Measurements from ENCODE around the gene HTR5A.
"Not testable (repeated sequence)": the region's sequence is repeated elsewhere in the genome, so short reads cannot be mapped to it uniquely, and the experiment has no call there.

The HTR5A gene

DNA sequence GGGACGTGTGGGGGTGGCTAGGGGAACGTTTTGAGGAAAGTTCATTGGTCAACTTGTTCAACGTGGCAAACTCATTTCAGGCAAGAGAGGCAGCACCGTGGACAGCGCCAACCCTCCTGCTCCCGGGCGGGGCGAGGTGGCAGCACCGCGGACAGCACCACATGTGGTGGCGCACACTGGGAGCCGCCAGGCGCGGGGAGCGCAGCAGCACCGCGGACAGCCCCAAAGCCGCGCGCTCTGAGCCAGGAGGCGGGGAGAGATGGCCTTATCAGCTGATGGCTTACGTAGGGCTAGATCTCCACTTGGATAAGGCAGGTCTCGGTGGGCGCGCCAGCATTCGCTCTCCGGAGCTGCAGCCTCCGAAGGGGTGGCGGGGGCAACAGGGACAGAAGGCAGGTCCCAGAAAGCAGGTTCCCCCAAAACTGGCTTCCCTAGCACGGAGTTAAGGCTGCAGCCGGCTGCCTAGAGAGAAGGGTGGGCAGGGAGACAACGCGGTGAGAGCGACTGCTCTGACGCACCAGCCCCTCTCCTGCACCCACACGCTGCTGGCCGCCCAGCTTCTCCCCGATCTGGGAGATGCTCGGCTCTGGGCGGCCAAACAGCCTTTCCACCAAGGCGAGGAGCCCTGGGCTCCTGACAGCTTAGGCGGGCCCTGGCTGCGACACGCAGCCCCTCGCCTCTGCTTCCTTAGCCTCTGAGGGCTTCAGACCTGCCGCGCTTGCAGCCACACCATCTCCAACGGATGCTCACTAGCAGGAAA lies at the start of gene HTR5A:
Gene HTR5A, plus strand, starts transcription at position 333 of the 760 bp plus-strand sequence. CDS start 576 bp downstream, outside the sequence.
- peak; percentile 67 for DNase-seq (ENCODE audit: low spot score)

DNA sequence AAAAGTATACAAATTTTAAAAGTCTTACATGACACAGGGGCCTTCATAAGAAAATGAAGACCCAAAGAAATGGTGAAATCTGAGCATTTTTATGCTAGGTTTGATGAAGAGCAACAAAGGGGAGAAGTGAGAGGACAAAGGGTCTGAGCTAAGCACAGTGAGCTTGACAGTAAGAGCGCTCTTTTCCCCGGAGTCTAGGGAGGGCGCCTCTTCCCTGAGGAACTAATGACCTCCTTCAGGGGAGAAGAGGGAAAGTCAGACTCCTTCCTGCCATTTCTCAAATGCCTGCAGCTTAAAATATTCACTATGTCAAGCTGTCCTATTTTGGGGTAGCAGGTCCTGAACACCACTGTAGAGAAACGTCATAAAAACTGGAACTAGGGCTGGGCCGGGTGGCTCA lies 49.1 kb upstream of the HTR5A start:
- DNase-seq (ENCODE audit: low spot score), result no peak

DNA sequence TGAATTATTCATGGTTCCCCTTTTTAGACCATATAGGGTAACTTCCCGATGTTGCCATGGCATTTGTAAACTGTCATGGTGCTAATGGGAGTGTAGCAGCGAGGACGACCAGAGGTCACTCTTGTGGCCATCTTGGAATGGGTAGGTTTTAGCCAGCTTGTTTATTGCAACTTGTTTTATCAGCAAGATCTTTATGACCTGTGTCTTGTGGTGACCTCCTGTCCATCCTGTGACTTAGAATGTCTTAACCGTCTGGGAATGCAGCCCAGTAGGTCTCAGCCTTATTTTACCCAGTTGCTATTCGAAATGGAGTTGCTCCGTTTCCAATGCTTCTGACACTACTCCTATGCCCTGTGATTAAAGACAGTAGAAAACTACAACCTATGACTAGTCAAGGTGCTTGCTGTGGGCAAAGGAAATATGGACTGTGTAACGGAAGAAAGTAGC lies 48.4 kb upstream of the HTR5A start:
- DNase-seq (ENCODE audit: low spot score), result no peak

DNA sequence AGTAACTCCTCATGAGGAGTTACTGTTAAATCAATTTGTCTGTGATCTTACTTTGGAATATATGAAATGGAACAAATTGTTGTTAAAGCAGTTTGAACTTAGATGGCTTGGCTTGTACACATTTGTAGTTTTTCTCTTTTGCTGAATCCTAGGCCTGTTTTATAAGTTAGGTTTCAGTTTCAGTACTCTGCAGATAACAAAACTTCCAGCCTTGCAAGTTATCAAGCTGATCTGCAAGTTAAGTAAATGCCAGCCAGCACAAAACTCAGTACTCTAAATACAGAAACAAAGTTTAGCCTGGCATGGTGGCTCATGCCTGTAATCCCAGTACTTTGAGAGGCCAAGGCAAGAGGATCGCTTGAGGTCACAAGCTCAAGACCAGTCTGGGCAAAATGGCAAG lies 42.2 kb upstream of the HTR5A start:
- DNase-seq (ENCODE audit: low spot score), result no peak

DNA sequence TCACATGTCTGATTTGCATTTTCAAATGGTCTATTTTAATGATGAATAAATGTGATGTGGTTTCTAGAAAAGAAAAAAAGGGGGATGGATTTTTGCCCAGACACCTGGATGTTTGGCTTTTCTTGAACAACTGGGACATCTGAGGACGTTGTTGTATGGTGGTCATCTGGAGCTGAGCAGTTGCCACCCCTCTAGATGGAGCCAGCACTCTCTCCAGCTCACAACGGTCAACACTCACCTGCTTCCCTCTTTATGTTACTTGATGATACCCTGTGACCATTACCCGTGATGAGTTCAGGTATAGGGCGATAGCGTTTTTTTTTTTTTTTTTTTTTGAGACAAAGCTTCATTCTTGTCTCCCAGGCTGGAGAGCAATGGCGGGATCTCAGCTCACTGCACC lies 37.1 kb upstream of the HTR5A start:
- DNase-seq (ENCODE audit: low spot score), result no peak

DNA sequence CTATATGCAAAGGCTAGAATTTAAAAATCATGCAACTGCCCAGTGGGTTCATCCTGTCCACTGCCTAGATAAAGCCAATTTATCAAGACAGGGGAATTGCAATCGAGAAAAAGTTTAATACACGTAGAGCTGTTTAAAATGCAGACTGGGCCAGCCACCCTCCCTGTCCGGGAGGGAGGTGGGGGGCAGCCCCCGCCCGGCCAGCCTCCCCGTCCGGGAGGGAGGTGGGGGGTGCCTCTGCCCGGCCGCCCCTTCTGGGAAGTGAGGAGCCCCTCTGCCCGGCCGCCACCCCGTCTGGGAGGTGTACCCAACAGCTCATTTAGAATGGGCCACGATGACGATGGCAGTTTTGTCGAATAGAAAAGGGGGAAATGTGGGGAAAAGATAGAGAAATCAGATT lies 35.6 kb upstream of the HTR5A start:
- DNase-seq (ENCODE audit: low spot score), result not testable (repeated sequence)

DNA sequence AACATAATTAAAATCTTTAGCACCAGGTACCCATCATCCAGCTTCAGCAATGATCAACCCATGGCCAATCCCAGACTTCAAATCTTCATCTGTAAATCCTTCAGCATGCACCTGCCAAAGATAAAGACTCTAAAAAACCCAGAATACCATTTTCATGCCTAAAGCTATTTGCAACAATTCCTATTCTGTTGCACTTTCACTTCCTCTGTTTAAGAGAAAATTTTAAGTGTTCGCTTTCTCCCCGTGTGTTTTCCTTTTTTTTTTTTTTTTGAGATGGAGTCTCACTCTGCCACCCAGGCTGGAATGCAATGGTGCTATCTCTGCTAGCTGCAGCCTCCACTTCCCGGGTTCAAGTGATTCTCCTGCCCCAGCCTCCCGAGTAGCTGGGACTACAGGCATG lies 31.8 kb upstream of the HTR5A start:
- DNase-seq (ENCODE audit: low spot score), result no peak

DNA sequence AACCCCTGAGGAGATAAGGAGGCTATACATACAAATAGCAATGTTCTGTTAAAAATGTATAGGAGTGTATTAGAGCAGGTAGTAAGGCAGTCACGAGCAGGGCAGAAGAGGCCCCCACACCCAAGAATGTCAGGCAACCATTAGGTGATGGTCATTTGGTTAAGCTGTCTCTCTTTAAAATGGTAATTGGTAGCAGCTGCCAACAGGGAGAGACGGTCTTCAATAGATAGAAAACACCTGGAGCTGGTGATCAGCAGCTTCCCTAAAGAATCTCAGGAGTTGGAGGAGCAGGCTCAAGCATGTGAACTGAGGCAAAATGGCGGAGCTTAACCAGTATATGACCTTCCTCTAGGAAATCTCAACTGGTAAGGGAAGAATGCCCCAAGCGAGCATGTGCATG lies 26.4 kb upstream of the HTR5A start:
- DNase-seq (ENCODE audit: low spot score), result no peak

DNA sequence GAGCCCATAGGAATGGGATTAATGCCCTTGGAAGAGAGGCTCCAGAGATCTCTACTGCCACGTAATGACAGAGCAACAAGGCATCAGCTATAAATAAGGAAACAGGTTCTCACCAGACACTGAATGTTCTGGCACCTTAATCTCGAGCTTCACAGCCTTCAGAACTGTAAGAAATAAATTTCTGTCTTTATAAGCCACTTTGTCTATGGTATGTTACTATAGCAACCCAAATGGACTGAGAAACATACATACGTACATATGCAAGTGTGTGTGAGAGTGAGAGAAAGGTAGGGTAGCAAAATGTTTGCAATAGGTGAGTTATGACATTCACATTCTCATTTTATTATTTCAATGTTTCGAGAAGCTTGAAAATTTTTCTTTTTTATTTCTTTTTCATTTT lies 22.1 kb upstream of the HTR5A start:
- DNase-seq (ENCODE audit: low spot score), result no peak

DNA sequence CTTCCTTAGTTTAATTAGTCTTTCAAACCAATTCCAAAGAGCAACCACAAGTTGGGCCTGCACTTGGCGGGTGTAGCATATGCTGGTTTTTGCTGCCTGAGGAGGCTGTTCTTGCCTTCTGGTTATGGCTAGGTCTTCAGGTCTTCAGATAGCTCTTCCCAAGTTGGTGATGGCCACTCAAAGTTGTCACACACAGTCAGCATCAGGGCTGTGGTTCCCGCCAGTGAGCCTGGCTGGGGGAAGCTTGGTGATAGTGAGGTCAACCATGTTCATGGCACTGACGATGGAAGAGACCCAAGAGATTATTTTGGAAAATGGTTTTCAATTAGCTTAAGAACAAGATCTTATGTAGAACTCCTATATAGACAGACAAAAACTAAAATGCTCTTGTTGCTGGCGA lies 18.8 kb upstream of the HTR5A start:
- DNase-seq (ENCODE audit: low spot score), result no peak

DNA sequence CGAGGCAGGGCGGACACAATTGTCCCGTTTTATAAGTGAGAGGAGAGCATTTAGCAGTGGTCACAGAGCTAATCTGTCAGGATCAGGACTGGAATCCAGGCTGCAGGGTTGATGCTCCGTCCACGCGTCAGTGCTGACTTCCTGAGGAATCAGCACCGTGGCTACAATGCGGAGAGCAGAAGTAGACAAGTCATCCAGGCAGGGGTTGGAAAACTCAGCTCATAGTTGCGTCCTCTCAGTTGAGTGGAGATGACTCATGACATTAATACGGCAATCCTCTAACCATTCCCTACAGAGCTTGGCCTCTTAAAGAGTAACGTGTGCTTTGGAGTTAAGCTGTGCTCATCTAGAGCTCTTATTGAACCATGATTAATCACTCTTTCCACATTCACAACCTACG lies 17.1 kb upstream of the HTR5A start:
- no peak for DNase-seq (ENCODE audit: low spot score)

DNA sequence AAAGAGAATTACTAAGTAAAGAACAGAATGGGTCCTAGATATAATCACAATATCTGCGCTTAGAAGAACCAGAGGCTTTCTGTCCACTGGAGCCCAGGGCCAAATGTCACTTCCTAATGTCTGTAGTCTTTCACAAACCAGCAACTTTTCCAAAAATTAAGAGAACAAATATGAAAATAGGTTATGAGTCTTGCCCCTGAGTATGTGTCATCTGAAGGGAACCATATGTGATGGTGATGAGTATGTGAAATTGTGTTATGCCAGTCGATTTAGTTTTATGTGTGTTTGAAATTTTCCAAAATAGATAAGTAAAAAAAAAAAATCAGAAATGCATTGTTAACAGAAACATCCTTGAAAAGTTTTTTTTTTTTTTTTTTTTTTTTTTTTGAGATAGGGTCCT lies 15.4 kb upstream of the HTR5A start:
- no peak for DNase-seq (ENCODE audit: low spot score)

DNA sequence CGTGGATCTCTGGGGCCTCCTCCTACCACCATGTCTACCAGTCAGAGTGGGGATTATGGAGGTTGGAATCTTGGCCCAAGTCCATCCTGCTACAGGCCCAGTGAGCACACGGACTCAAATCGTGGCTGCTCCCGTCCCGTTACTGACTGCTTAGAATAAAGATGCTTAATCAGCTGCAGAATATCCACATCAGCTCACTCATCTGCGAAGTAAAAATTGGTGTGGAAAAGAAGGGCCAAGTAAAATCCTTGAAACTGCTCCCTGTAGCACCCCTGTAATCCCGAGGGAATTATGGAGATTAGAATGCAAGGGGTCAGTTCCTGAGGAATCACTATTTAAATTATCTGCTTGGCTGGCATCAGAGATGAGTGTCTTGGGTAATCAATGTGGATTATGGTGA lies 13.0 kb upstream of the HTR5A start:
- no peak for DNase-seq (ENCODE audit: low spot score)

DNA sequence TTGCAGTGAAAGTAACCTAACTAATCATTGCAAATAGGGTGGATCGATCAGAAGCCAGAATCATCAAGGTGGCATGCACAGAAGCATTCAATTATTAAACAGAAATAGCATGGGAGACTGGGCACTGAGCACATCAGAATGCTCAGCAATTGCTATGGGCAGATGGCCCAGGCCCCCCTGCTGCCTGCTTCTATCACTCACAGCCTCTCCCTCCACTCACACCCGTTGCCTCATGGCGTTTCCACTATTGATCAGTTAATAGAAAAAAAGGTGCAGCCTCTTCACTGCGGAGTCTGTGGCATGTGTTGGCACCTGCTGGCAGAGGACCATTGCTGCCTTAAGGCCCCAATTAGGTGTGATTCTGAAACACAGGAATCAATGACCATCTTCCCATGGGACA lies 11.2 kb upstream of the HTR5A start:
- DNase-seq (ENCODE audit: low spot score), result no peak

DNA sequence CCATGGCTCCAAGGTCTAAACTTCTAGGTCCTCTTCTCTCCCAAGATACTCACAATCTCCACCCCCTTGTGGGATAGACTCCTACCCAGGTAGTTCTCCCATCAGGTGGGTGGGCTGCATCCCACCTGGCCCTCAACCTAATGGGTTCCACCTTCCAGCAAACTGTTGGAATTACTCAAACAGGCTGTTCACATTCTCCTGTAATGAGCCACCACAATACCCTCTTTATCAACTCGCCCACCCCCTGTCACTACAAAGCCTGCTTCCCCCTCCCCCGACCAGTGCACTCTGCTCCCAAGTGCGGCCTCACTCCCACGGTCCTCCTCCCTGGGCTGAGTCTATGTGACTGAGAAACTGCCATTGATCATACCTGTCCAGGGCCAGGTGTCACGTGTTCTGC lies 10.4 kb upstream of the HTR5A start:
- no peak for DNase-seq (ENCODE audit: low spot score)

DNA sequence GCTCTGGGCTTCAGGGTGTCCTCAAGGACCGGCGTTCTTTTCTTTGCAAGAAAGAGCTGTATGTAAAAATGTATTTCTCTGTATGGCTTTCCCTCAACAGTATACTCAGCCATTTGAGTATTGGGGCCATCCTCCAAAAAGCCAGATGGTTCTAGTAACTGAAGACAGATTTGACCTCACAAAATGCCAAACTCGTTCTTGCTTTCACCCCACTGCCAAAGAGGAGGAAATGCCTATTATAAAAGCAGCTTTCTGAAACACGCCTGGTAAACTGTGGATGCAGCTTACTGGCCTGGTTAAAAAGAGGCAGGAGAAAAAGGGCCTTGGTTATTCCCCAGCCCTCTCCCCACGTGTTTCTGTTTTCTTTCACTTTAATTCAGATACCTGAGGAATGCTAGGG lies 7.7 kb upstream of the HTR5A start:
- no peak for DNase-seq (ENCODE audit: low spot score)

DNA sequence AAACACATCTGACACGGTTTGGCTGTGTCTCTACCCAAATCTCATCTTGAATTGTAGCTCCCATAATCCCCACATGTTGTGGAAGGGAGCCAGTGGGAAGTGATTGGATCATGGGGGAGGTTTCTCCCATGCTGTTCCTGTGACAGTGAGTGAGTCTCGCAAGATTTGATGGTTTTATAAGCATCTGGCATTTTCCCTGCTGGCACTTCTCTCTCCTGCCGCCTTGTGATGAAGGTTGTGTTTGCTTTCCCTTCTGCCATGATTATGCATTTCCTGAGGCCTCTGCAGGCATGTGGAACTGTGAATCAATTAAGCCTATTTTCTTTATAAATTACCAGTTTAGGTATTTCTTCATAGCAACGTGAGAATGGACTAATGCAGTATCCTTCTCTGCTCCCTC lies 5.9 kb upstream of the HTR5A start:
- no peak for DNase-seq (ENCODE audit: low spot score)

DNA sequence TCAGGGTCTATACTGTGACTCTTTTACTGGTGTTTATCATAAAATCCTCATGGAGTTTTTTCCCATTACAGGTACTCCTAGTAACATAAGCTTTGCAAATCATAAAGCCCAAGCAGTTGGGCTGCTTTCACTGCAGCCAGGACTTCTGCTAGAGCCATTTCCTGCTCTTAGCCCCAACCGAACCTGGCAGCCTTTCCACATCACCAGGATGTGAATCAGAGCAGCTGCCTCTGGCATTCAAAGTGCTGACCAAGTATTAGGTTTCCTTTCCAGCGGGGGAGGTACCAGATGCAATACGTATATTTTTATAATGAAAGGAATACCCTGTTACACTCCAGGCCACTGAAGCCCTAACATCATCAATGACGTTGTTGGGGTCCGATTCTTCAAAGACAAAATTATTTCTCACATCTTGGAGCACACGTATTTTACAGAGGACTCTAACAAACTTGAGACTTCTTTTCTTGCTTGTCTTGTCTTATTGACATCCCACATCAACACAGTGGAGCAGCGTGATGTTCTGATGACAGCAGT lies 3.6 kb upstream of the HTR5A start:
- DNase-seq (ENCODE audit: low spot score), result no peak

DNA sequence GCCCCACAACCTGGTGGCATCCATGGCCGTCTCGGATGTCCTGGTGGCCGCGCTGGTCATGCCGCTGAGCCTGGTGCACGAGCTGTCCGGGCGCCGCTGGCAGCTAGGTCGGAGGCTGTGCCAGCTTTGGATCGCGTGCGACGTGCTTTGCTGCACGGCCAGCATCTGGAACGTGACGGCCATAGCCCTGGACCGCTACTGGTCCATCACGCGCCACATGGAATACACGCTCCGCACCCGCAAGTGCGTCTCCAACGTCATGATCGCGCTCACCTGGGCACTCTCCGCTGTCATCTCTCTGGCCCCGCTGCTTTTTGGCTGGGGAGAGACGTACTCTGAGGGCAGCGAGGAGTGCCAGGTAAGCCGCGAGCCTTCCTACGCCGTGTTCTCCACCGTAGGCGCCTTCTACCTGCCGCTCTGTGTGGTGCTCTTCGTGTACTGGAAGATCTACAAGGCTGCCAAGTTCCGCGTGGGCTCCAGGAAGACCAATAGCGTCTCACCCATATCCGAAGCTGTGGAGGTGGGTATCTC lies 1.1 kb downstream of the HTR5A start:
- DNase-seq (ENCODE audit: low spot score), result no peak

DNA sequence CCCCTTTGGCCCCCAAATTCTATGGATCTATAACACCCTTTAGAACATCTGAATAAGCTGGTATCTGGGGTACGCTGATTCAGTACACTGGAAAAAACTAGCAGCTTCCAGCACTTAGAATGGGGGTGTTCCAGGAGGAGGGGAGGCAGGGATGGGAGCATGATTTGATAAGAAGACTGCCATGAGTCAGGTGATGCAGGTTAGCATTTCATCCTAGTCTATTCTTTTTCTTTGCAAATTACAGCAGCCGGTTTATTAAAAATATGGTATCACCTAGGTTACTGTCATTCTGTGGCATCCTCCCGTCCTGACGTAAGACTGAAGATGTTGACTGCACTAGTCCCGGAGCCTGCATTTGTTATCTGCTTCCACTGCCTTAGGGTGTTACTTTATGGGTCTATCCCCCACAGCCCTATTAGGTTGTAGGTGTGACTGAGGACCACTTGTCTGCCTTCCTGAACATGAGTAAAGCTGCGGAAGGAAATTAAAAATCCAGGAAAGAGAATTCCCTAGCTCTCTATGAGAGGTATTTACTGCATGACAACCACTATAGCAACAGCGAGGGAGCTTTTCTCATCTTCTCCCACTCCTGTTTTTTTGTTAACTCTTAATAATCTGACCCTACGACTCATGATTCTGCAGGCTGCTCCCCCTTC lies 1.9 kb downstream of the HTR5A start:
- DNase-seq (ENCODE audit: low spot score), result no peak

DNA sequence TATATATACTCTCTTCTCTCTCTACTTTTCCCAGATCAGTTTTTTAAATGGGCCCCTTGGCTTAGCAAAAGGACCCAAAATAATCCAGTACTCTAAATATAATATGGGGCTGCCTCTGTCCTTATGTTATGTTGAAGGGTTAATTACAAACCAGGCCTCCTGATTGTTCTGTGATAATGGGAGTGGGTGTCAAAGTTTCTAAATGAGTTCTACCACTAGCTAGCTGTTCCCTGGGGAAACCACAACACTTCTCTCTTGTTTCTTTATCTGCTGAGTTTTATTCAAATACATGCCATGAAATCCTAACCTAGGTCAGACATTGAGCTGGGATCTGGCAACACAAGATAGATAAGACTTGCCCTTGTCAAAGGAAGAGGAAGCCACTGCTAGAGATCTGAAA lies 3.8 kb downstream of the HTR5A start:
- DNase-seq (ENCODE audit: low spot score), result no peak

DNA sequence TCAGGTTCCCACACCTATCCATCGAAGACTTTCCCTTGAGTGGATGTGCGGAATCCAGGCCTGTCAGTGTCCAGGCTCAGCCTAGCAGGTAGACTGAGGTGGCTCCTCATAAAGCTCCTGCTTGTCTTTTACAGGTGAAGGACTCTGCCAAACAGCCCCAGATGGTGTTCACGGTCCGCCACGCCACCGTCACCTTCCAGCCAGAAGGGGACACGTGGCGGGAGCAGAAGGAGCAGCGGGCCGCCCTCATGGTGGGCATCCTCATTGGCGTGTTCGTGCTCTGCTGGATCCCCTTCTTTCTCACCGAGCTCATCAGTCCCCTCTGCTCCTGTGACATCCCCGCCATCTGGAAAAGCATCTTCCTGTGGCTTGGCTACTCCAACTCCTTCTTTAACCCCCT lies 13.9 kb downstream of the HTR5A start:
- DNase-seq (ENCODE audit: low spot score), result no peak

DNA sequence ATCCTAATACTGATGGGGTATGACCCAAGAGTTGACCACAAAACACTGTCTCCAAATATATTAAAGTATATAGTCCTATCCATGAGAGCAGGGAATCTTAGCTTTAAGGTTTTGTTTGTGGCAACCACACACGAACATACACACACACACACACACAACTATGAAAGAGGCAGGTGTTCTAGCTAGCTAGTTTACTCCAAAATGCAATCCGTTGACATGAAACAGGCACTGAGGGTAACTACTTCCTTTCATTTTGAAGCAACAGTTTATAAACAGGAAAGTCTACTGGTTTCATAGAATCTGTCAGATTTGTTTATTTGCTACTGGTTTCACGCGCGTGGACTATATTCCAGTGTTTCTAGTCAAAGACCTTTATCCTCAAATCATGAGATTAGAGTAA lies 14.8 kb downstream of the HTR5A start:
- no peak for DNase-seq (ENCODE audit: low spot score)
